Measurements from ENCODE around the gene CLDN16.

The CLDN16 gene

DNA sequence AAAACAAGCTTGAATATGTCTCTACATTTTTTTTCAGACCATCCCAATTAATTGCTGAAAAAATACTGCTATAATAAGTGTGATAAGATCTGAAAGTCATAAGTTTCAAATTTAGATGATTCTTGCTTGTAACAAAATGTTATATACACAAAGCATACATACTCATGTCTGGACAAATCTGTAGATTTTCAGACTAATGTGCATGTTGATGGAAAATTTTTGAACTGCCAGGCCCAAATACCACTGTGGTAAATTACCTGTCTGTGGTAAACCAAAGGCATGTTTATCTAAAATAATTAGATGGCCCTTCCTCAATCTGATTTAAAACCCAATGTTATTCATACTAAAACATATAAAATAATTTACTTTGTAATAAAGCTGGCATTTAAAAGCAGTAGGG is 31.7 kb upstream of the CLDN16 start:
- Histone ChIP-seq H4K8ac (ENCODE audit: low read length) (no peak overlapping the region), H4K91ac (ENCODE audit: low read length) (no peak overlapping the region), H3K18ac (ENCODE audit: low read depth in 1 of 2, low read length in 2 of 2) (no peak overlapping the region), H2BK12ac (ENCODE audit: low read length in 2 of 2) (no peak overlapping the region), H2BK15ac (ENCODE audit: low read depth, poor library complexity, severe bottlenecking) (no peak overlapping the region), H3K9ac (ENCODE audit: low read length) (no peak overlapping the region), H3K23ac (ENCODE audit: low read length in 2 of 2) (no peak overlapping the region), H3K27me3 (ENCODE audit: control insufficient read depth in 1 of 2, insufficient read depth in 1 of 2, low read length in 2 of 2) (no peaks in the 10 kb centered on the region), H2BK5ac (ENCODE audit: low read depth, low read length, poor library complexity, severe bottlenecking) (no peak overlapping the region), H3K4ac (ENCODE audit: low read depth in 1 of 2, low read length in 2 of 2) (no peak overlapping the region), H3K4me3 (ENCODE audit: insufficient read depth in 1 of 2, low read depth in 1 of 2, low read length in 2 of 2) (no peak overlapping the region), H3K36me3 (ENCODE audit: control insufficient read depth in 1 of 2, insufficient read depth in 2 of 2, low read depth in 1 of 2, low read length in 2 of 2) (no peaks in the 10 kb centered on the region), H2AFZ (ENCODE audit: low read depth, low read length) (no peak overlapping the region), H3K9me3 (ENCODE audit: control insufficient read depth, low read length) (peaks cover 6% of the 10 kb centered on the region), H3K79me1 (replicated peaks; ENCODE audit: low read length, poor library complexity, severe bottlenecking) (no peaks in the 10 kb centered on the region), H3K27ac (ENCODE audit: low read length, poor library complexity, severe bottlenecking) (no peak overlapping the region), H3K4me2 (ENCODE audit: low read length, poor library complexity, severe bottlenecking) (no peak overlapping the region), H3K4me1 (ENCODE audit: control insufficient read depth, insufficient read depth, low read depth, low read length) (no peaks in the 10 kb centered on the region), H3K14ac (ENCODE audit: low read length in 2 of 2) (no peak overlapping the region), H2AK5ac (ENCODE audit: low read length, severe bottlenecking) (no peak overlapping the region), H2BK120ac (ENCODE audit: low read depth, low read length) (no peak overlapping the region)
- DNase-seq = no peak

DNA sequence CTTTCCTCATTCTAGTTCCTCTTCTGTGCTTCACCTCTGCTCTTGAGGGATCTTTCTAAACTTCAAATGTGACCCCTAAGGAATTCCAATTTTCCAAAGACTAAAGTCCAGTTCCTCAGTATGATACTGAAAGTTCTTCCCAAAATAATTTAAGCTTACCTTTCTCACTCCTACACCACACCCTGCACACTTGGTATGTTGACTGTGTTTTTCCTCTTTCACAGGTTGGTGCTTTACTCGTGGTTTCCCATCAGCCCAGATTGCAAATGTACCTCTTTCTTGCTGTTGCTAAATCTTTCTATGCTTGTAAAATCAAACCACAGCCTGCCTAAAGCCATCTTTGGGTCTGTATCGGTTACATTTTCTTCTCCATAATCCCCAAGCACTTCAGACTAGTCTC is 30.5 kb upstream of the CLDN16 start:
- Histone ChIP-seq H3K9ac (ENCODE audit: low read length) (no peak overlapping the region), H4K8ac (ENCODE audit: low read length) (no peak overlapping the region), H2BK5ac (ENCODE audit: low read depth, low read length, poor library complexity, severe bottlenecking) (no peak overlapping the region), H3K23ac (ENCODE audit: low read length in 2 of 2) (no peak overlapping the region), H3K4me3 (ENCODE audit: insufficient read depth in 1 of 2, low read depth in 1 of 2, low read length in 2 of 2) (no peak overlapping the region), H3K14ac (ENCODE audit: low read length in 2 of 2) (no peak overlapping the region), H3K9me3 (ENCODE audit: control insufficient read depth, low read length) (peaks cover 6% of the 10 kb centered on the region), H2AK5ac (ENCODE audit: low read length, severe bottlenecking) (no peak overlapping the region), H3K4me2 (ENCODE audit: low read length, poor library complexity, severe bottlenecking) (no peak overlapping the region), H3K4me1 (ENCODE audit: control insufficient read depth, insufficient read depth, low read depth, low read length) (no peaks in the 10 kb centered on the region), H4K91ac (ENCODE audit: low read length) (no peak overlapping the region), H3K27me3 (ENCODE audit: control insufficient read depth in 1 of 2, insufficient read depth in 1 of 2, low read length in 2 of 2) (no peaks in the 10 kb centered on the region), H2AFZ (ENCODE audit: low read depth, low read length) (no peak overlapping the region), H3K27ac (ENCODE audit: low read length, poor library complexity, severe bottlenecking) (no peak overlapping the region), H3K18ac (ENCODE audit: low read depth in 1 of 2, low read length in 2 of 2) (no peak overlapping the region), H2BK15ac (ENCODE audit: low read depth, poor library complexity, severe bottlenecking) (no peak overlapping the region), H3K4ac (ENCODE audit: low read depth in 1 of 2, low read length in 2 of 2) (no peak overlapping the region), H2BK120ac (ENCODE audit: low read depth, low read length) (no peak overlapping the region), H3K79me1 (replicated peaks; ENCODE audit: low read length, poor library complexity, severe bottlenecking) (no peaks in the 10 kb centered on the region), H3K36me3 (ENCODE audit: control insufficient read depth in 1 of 2, insufficient read depth in 2 of 2, low read depth in 1 of 2, low read length in 2 of 2) (no peaks in the 10 kb centered on the region), H2BK12ac (ENCODE audit: low read length in 2 of 2) (no peak overlapping the region)
- DNase-seq = no peak
- 92% methylated on average over 2 of the region's 2 CpGs for WGBS

DNA sequence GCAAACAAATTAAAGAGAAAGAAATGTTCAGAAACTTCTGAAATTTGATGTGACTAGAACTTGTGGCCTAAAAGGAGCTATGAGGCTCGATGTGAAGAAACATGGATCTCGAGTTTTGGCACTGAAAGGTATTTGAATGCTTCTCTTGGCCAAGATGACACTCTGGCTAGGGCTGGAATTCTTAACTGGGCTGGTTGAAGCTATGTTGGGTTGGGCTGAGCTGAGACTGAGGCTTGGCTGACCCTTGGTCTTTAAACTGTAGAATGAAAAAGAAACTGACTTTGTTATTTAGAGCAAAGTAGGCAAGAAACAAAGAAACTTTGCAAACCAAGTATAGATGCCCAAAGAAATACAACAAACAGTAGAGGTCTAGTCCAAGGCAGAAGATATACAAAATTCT is 28.1 kb upstream of the CLDN16 start:
- no peak overlapping the region for H3K4me2 ChIP-seq (ENCODE audit: low read length, poor library complexity, severe bottlenecking)
- H2BK15ac ChIP-seq (ENCODE audit: low read depth, poor library complexity, severe bottlenecking) = no peak overlapping the region
- H2BK12ac ChIP-seq (ENCODE audit: low read length in 2 of 2) = no peak overlapping the region
- H2BK5ac ChIP-seq (ENCODE audit: low read depth, low read length, poor library complexity, severe bottlenecking) = no peak overlapping the region
- no peak overlapping the region for H3K9ac ChIP-seq (ENCODE audit: low read length)
- no peak overlapping the region for H2AFZ ChIP-seq (ENCODE audit: low read depth, low read length)
- DNase-seq = no peak
- no peak overlapping the region for H3K27ac ChIP-seq (ENCODE audit: low read length, poor library complexity, severe bottlenecking)
- H4K8ac ChIP-seq (ENCODE audit: low read length) = no peak overlapping the region
- no peaks in the 10 kb centered on the region for H3K27me3 ChIP-seq (ENCODE audit: control insufficient read depth in 1 of 2, insufficient read depth in 1 of 2, low read length in 2 of 2)
- H3K9me3 ChIP-seq (ENCODE audit: control insufficient read depth, low read length) = no peaks in the 10 kb centered on the region
- no peak overlapping the region for H2AK5ac ChIP-seq (ENCODE audit: low read length, severe bottlenecking)
- no peak overlapping the region for H2BK120ac ChIP-seq (ENCODE audit: low read depth, low read length)
- no peak overlapping the region for H3K4me3 ChIP-seq (ENCODE audit: insufficient read depth in 1 of 2, low read depth in 1 of 2, low read length in 2 of 2)
- no peak overlapping the region for H3K14ac ChIP-seq (ENCODE audit: low read length in 2 of 2)
- H3K36me3 ChIP-seq (ENCODE audit: control insufficient read depth in 1 of 2, insufficient read depth in 2 of 2, low read depth in 1 of 2, low read length in 2 of 2) = no peaks in the 10 kb centered on the region
- H3K4me1 ChIP-seq (ENCODE audit: control insufficient read depth, insufficient read depth, low read depth, low read length) = no peaks in the 10 kb centered on the region
- H3K23ac ChIP-seq (ENCODE audit: low read length in 2 of 2) = no peak overlapping the region
- H3K79me1 ChIP-seq (replicated peaks; ENCODE audit: low read length, poor library complexity, severe bottlenecking) = no peaks in the 10 kb centered on the region
- no peak overlapping the region for H3K18ac ChIP-seq (ENCODE audit: low read depth in 1 of 2, low read length in 2 of 2)
- WGBS = 82% methylated on average over 2 of the region's 2 CpGs
- H3K4ac ChIP-seq (ENCODE audit: low read depth in 1 of 2, low read length in 2 of 2) = no peak overlapping the region
- no peak overlapping the region for H4K91ac ChIP-seq (ENCODE audit: low read length)

DNA sequence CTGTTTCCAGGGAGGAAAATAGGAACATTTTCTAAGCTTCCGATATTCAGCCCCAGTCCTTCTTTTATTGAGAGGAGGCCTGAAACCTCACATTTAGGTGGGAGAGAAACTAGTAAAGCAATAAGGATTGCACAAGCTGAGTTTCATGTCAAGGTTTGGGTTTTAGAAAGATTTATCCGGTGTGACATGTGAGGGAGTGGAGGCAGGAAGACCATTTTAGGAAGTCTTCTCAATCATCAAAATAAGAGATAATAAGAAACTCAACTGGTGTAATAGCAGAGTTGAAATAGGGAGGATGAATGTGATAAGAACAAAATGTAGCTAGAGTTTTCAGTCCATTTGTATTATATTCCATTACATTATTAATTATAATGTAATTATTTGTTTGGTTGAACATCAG is 27.7 kb upstream of the CLDN16 start:
- Histone ChIP-seq H3K79me1 (replicated peaks; ENCODE audit: low read length, poor library complexity, severe bottlenecking) (no peaks in the 10 kb centered on the region), H4K8ac (ENCODE audit: low read length) (no peak overlapping the region), H3K9me3 (ENCODE audit: control insufficient read depth, low read length) (no peaks in the 10 kb centered on the region), H3K27me3 (ENCODE audit: control insufficient read depth in 1 of 2, insufficient read depth in 1 of 2, low read length in 2 of 2) (no peaks in the 10 kb centered on the region), H3K4me2 (ENCODE audit: low read length, poor library complexity, severe bottlenecking) (no peak overlapping the region), H3K4me3 (ENCODE audit: insufficient read depth in 1 of 2, low read depth in 1 of 2, low read length in 2 of 2) (no peak overlapping the region), H3K23ac (ENCODE audit: low read length in 2 of 2) (no peak overlapping the region), H3K4ac (ENCODE audit: low read depth in 1 of 2, low read length in 2 of 2) (no peak overlapping the region), H3K14ac (ENCODE audit: low read length in 2 of 2) (no peak overlapping the region), H2BK5ac (ENCODE audit: low read depth, low read length, poor library complexity, severe bottlenecking) (no peak overlapping the region), H3K27ac (ENCODE audit: low read length, poor library complexity, severe bottlenecking) (no peak overlapping the region), H3K4me1 (ENCODE audit: control insufficient read depth, insufficient read depth, low read depth, low read length) (no peaks in the 10 kb centered on the region), H2AK5ac (ENCODE audit: low read length, severe bottlenecking) (no peak overlapping the region), H4K91ac (ENCODE audit: low read length) (no peak overlapping the region), H3K36me3 (ENCODE audit: control insufficient read depth in 1 of 2, insufficient read depth in 2 of 2, low read depth in 1 of 2, low read length in 2 of 2) (no peaks in the 10 kb centered on the region), H2BK15ac (ENCODE audit: low read depth, poor library complexity, severe bottlenecking) (no peak overlapping the region), H2BK12ac (ENCODE audit: low read length in 2 of 2) (no peak overlapping the region), H3K9ac (ENCODE audit: low read length) (no peak overlapping the region), H2BK120ac (ENCODE audit: low read depth, low read length) (no peak overlapping the region), H3K18ac (ENCODE audit: low read depth in 1 of 2, low read length in 2 of 2) (no peak overlapping the region), H2AFZ (ENCODE audit: low read depth, low read length) (no peak overlapping the region)
- no peak for DNase-seq
- WGBS = 100% methylated on average over 2 of the region's 2 CpGs
